ENCODE data around the gene OR2K2.
"Not testable (repeated sequence)": the region's sequence is repeated elsewhere in the genome, so short reads cannot be mapped to it uniquely, and the experiment has no call there.

Gene OR2K2

DNA sequence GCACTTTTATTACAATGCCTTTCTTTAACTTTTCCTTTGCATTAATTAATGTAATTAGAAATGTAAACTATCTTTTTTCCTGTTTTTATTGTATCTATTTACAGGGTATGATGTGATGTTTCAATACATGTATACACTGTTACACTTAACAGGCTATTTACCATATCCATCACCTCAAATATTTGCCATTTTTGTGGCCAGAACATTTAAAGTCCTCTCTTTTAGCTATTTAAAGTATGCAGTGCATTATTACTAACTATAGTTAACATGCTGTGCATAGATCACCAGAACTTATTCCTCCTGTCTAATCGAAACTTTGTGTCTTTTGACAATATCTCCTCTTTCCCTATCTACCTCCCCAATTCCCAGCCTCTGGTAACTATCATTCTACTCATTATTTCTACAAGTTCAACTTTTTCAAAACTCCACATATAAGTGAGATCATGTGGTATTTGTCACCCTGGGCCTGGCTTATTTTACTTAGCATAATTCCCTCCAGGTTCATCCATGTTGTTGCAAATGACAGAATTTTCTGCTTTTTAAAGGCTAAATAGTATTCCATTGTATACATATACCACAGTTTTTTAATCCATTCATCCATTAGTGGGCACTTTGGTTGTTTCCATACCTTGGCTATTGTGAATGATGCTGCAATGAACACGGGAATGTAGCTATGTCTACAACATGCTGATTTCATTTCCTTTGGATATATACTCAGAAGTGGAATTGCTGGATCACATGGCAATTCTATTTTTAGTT lies 32.8 kb downstream of the OR2K2 start:
- DNase-seq, result no peak

DNA sequence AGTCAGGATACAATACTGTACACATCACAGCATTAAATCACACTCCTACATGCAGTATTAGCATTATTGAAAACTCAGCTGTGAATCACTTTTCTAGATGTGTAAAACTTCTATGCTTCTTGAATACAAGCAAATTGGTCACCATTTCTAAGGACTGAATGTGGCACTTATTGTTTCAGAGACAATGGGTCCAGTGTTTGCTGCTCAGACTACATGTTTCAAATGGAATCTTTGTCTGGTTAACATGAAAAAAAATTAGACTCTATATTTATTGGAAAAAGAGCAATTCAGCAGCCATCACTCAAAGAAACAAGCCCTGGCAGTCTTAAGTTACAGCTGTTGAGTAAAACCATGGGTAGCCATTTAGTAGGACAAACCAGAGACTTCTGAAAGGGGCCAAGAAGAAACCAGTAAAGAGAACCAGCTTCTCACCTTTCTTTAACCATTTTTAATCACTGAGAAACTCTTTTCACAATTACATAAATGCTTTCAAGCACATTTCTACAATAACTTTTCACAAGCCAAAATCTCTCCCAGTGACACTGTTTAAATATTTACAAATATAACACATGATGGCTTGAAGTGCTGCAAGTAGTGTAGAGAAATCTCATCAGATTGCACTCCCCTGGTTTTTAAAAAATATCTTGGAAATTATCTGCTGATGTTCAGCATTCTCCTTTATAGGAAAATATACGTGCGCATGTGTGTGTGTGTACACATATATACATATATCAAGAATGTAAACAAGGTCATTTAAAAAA lies 35.2 kb downstream of the OR2K2 start:
- no peak for DNase-seq

DNA sequence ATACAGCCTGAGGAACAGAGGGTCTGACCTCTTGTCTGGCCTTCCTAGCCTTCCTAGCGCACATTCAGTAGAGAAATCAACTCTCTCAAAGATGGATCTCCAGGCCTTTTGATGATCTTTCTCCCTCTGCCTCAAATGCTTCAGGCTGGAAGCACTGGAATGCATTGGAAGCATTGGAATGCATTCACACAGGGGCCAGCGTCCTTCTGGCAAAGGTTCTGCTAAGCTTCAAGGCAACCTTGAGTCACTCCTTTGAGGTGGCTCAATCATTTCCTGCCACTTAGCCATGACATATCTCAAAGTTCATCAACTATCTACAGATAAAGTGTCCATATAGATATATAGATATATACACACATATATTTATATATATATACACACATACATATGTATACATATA lies 42.9 kb downstream of the OR2K2 start:
- no peak for DNase-seq

DNA sequence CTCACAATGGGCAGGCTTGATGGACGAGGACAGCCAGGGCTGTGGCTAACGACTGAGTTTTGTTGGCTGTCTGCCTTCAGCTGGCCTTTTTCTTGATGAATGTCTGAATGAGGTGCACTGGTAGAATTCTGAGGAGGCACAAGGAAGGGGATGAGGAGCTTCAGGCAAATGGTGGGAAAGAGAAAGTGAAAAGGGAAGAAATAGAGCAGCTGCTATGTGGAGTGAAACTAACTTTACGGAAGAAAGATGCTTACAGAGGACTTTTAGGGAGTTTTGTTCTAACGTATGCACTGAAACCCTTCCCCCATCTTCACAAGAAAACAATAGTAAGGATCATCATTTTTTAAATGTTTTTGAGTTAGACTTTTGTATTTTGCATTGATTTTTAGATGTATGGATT lies 45.3 kb downstream of the OR2K2 start:
- DNase-seq, result no peak

DNA sequence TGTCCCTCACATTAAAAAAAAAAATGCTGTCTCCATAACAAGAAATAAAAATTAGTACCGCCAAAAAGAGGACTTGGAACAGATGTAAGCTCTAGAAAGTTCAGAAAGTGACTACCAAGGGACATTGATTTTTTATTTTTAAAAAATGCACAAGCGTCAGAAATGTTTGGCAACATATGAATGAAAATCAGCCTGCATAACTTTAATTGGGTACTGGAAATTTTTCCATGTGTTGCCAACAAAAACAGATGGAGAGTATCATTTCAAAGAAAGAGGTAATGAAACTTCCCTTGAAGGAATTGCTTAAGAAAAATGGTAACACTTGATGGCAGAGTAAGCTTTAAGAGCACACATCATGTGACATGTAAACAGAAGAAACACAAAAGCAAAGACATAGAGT lies 47.2 kb downstream of the OR2K2 start:
- DNase-seq, result no peak

DNA sequence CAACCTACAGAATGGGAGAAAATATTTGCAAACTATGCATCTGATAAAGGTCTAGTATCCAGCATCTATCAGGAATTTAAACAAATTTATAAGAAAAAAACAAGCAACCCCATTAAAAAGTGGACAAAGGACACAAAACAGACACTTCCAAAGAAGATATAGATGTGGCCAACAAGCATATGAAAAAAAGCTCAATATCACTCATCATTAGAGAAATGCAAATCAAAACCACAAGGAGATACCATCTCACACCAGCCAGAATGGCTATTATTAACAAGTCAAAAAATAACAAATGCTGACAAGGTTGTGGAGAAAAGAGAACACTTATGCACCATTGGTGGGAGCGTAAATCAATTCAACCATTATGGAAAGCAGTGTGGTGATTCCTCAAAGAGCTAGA lies 49.2 kb downstream of the OR2K2 start:
- not testable (repeated sequence) for DNase-seq

Data from NCI-H2171 (cell line).